B cell (primary cell): ENCODE measurements around the gene CPA5. TPM values are rescaled to one million over a fixed set of nuclear protein-coding genes. Genes with fewer than 3 reads are reported as not detected.

ENCODE experiments used
- ATAC-seq: fragments of 200-7000 bp; cut with Tn5 transposase; one replicate; pipeline ENCODE4 v1.10.0; 2021; ENCODE audit warnings: low read depth, mild to moderate bottlenecking, moderate number of reproducible peaks, moderate library complexity
- CTCF ChIA-PET: fragments of 350-600 bp; sonication (Branson Sonifier 250); formaldehyde crosslinking; loops from one replicate; lab custom pipeline; 2021; ENCODE audit warnings: antibody characterized with exemption, inconsistent platforms; lab: Charles Lee
- POLR2A ChIA-PET: fragments of 350-600 bp; sonication (Branson Sonifier 250); formaldehyde crosslinking; loops from one replicate; lab custom pipeline; 2021; ENCODE audit warnings: antibody characterized with exemption; lab: Charles Lee
- DNase-seq: peaks from one replicate; pipeline ENCODE4 v3.0.0; 2013
- H2AFZ ChIP-seq: 2 replicates; pipeline ENCODE4 v1.6.1; 2012; ENCODE audit warnings: mild to moderate bottlenecking, low read depth, low read length; ENCODE audit not compliant: insufficient read depth, poor library complexity, severe bottlenecking
- H3K27ac ChIP-seq, 2 donors: 1 replicate in 1 of 2; 2 replicates in 1 of 2; pipeline ENCODE4 v1.5.1; 2012 to 2013; ENCODE audit warnings: low read length in 2 of 2, mild to moderate bottlenecking in 2 of 2, moderate library complexity in 1 of 2
- H3K27me3 ChIP-seq, 4 experiments: fragments of 200-600 bp in 1 of 4; sonication (generic) in 1 of 4; replicated peaks in 1 of 4; 1 replicate in 2 of 4; 2 replicates in 2 of 4; pipeline versions ENCODE4 v1.6.1 to v1.7.0; 2013 to 2016; ENCODE audit warnings: low read length in 3 of 4, mild to moderate bottlenecking in 2 of 4, mixed read lengths in 1 of 4, moderate library complexity in 1 of 4; ENCODE audit not compliant: insufficient read depth in 4 of 4, control insufficient read depth in 3 of 4; ENCODE audit errors: control extremely low read depth in 1 of 4
- H3K36me3 ChIP-seq, 2 experiments: replicated peaks in 1 of 2; 1 replicate in 1 of 2; 2 replicates in 1 of 2; pipeline versions ENCODE4 v1.6.1 to v1.7.1; 2013; ENCODE audit warnings: low read length in 1 of 2; ENCODE audit not compliant: insufficient read depth in 2 of 2, control insufficient read depth in 1 of 2; ENCODE audit errors: control extremely low read depth in 1 of 2, extremely low read depth in 1 of 2
- H3K4me1 ChIP-seq, 2 donors: fragments of 200-600 bp in 1 of 2; sonication (generic) in 1 of 2; 1 replicate in 1 of 2; 2 replicates in 1 of 2; pipeline versions ENCODE4 v1.5.1 to v1.6.1; 2013 to 2017; ENCODE audit warnings: low read length in 2 of 2; ENCODE audit not compliant: control insufficient read depth in 2 of 2, insufficient read depth in 2 of 2
- H3K4me2 ChIP-seq: replicated peaks from 2 replicates; pipeline ENCODE3; 2012; ENCODE audit warnings: mild to moderate bottlenecking, low read depth, low read length; ENCODE audit not compliant: poor library complexity, severe bottlenecking
- H3K4me3 ChIP-seq, 5 experiments: fragments of 200-600 bp in 1 of 5; sonication (generic) in 1 of 5; 1 replicate in 3 of 5; 2 replicates in 2 of 5; pipeline versions ENCODE4 v1.5.1 to v1.7.0; 2011 to 2016; ENCODE audit warnings: low read length in 4 of 5, mild to moderate bottlenecking in 4 of 5, low read depth in 2 of 5, control low read depth in 1 of 5, moderate library complexity in 1 of 5; ENCODE audit not compliant: insufficient read depth in 1 of 5; ENCODE audit errors: control extremely low read depth in 1 of 5, extremely low read depth in 1 of 5
- H3K79me2 ChIP-seq: fragments of 200-600 bp; sonication (generic); one replicate; pipeline ENCODE4 v1.6.0; 2016; ENCODE audit warnings: low read length; ENCODE audit not compliant: control insufficient read depth, insufficient read depth
- H3K9ac ChIP-seq: fragments of 200-600 bp; sonication (generic); 2 replicates; pipeline ENCODE4 v1.6.1; 2017; ENCODE audit warnings: mild to moderate bottlenecking, low read length, moderate library complexity
- H3K9me3 ChIP-seq, 3 donors: one replicate each; pipeline versions ENCODE4 v1.6.1 to v1.7.1; 2013; ENCODE audit warnings: low read length in 2 of 3; ENCODE audit not compliant: control insufficient read depth in 2 of 3, insufficient read depth in 1 of 3; ENCODE audit errors: control extremely low read depth in 1 of 3
- H4K20me1 ChIP-seq: 2 replicates; pipeline ENCODE4 v1.6.0; 2012; ENCODE audit warnings: mild to moderate bottlenecking, low read length; ENCODE audit not compliant: insufficient read depth, control insufficient read depth, poor library complexity, severe bottlenecking
- H3K27ac Mint-ChIP-seq: one replicate; pipeline ENCODE4 v1.8.0; 2021; ENCODE audit warnings: mixed read lengths
- H3K27me3 Mint-ChIP-seq: one replicate; pipeline ENCODE4 v1.8.0; 2021; ENCODE audit warnings: mixed read lengths
- H3K4me1 Mint-ChIP-seq: one replicate; pipeline ENCODE4 v1.8.0; 2021; ENCODE audit warnings: mixed read lengths
- H3K4me3 Mint-ChIP-seq: one replicate; pipeline ENCODE4 v1.8.0; 2021; ENCODE audit warnings: mixed read lengths
- H3K9me3 Mint-ChIP-seq: one replicate; pipeline ENCODE4 v1.8.0; 2022; ENCODE audit warnings: mixed read lengths; ENCODE audit not compliant: insufficient read depth
- EZH2 ChIP-seq: IDR thresholded peaks from 2 replicates; pipeline ENCODE4 v1.6.1; 2012; ENCODE audit warnings: borderline replicate concordance, low read depth, mild to moderate bottlenecking, moderate library complexity, low read length; ENCODE audit not compliant: insufficient read depth, poor library complexity, severe bottlenecking
- whole genome bisulfite sequencing: methylation state at CpG from one replicate; pipeline ENCODE4 v1.1.5; 2013; ENCODE audit warnings: missing lambda C conversion rate; ENCODE audit not compliant: insufficient coverage; 5-methylcytosine and 5-hydroxymethylcytosine counted together
- intact Hi-C: fragments of 100-400 bp; cut with micrococcal nuclease; formaldehyde crosslinking; loops from one replicate; pipeline ENCODE4 v1.10.0; 2022
- polyA plus RNA-seq: library from polyadenylated mRNA; depleted of rRNA; stranded (reverse); fragments of >200 nt; gene quantifications from 2 replicates; pipeline ENCODE4 v1.2.3, GENCODE V29; 2012
- total RNA-seq, 2 donors: library from RNA; stranded (reverse); fragments of 120-200 nt in 1 of 2; gene quantifications; 1 replicate in 1 of 2; 2 replicates in 1 of 2; pipeline versions ENCODE4 v1.2.3 to v1.2.4, GENCODE V29; 2013 to 2022
- TF ChIP-seq, protein P1 (sequence below): fragments of 200-600 bp; IDR thresholded peaks from one replicate; pipeline ENCODE4 v1.8.0; 2022; ENCODE audit warnings: antibody characterized with exemption, mild to moderate bottlenecking

The CPA5 gene
- total and polyA plus RNA-seq, 2 donors (not counting 1 experiment from before 2014, with no cell fraction given): not detected

DNA sequence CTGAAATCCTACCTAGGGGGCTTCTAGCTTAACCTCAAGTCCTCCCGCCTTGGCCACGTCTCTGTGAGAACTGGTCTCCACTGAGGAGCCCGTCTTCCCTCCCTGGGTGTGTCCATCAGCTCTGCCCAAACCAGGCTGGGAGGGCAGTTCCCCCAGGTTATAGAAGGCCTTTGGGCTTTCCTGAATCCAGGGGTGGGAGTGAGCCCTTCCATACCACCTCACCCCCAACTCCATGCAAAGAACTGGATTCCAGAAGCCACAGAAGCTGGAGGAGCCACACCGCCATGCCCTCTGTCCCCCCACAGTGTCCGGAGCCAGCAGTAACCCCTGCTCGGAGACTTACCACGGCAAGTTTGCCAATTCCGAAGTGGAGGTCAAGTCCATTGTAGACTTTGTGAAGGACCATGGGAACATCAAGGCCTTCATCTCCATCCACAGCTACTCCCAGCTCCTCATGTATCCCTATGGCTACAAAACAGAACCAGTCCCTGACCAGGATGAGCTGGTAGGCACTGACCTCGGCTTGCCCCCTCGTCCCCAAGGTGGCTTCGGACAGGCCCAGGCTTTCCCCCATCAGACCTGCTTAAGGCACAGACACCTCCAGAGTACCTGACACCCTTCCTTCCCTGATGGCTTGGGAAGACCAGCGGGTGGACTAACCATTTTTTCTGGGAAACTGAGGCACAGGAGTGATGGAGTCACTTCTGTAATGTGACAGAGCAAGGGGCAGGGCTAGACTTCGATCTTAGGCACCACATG is 40.4 kb downstream of the CPA5 start:
- H3K9ac ChIP-seq: no peak overlapping the region
- 96% methylated on average over 13 of the region's 13 CpGs for WGBS
- H3K4me2 ChIP-seq: no peak overlapping the region
- Mint-ChIP-seq H3K9me3 (no peaks in the 10 kb centered on the region), H3K4me3 (no peak overlapping the region), H3K27me3 (no peaks in the 10 kb centered on the region), H3K27ac (no peak overlapping the region), H3K4me1 (no peaks in the 10 kb centered on the region)
- H4K20me1 ChIP-seq: no peaks in the 10 kb centered on the region
- H3K4me3 ChIP-seq: no peak overlapping the region
- no peaks in the 10 kb centered on the region for H3K4me1 ChIP-seq
- ATAC-seq (no peak), DNase-seq (no peak)
- no peak overlapping the region for H2AFZ ChIP-seq
- H3K9me3 ChIP-seq: peaks cover 0 to 7% (median 0%) of the 10 kb centered on the region in 3 donors
- no peaks in the 10 kb centered on the region for H3K79me2 ChIP-seq
- intact Hi-C loops: no loop called here
- no peak for TF ChIP-seq EZH2
- TF ChIP-seq, protein P1, sequence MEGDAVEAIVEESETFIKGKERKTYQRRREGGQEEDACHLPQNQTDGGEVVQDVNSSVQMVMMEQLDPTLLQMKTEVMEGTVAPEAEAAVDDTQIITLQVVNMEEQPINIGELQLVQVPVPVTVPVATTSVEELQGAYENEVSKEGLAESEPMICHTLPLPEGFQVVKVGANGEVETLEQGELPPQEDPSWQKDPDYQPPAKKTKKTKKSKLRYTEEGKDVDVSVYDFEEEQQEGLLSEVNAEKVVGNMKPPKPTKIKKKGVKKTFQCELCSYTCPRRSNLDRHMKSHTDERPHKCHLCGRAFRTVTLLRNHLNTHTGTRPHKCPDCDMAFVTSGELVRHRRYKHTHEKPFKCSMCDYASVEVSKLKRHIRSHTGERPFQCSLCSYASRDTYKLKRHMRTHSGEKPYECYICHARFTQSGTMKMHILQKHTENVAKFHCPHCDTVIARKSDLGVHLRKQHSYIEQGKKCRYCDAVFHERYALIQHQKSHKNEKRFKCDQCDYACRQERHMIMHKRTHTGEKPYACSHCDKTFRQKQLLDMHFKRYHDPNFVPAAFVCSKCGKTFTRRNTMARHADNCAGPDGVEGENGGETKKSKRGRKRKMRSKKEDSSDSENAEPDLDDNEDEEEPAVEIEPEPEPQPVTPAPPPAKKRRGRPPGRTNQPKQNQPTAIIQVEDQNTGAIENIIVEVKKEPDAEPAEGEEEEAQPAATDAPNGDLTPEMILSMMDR: no peak
- H3K27me3 ChIP-seq: no peaks in the 10 kb centered on the region
- H3K36me3 ChIP-seq: no peaks in the 10 kb centered on the region
- ChIA-PET CTCF (no interaction called here), POLR2A (no interaction called here)
- no peak overlapping the region for H3K27ac ChIP-seq

DNA sequence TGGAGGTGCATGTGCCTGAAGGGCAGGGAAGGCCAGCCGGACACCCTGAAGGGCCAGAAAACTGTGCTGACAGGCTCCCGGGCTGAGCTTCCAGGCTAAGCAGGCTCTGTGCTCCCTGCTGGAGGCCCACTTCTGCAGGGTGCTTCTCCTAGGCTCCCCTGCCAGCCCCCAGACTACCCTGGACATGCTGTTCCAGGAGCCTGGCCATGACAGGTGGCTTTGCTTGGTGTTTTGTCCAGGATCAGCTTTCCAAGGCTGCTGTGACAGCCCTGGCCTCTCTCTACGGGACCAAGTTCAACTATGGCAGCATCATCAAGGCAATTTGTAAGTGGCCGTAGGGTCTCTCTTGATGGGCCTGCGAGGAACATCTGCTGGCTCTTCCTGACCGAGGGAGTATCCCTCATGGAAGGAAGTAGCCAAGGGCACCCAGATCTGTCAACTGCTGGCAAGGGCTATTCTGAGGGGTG is 41.0 kb downstream of the CPA5 start:
- no peak overlapping the region for H3K9ac ChIP-seq
- H3K4me3 ChIP-seq: no peak overlapping the region
- H3K9me3 ChIP-seq: peaks cover 0 to 7% (median 0%) of the 10 kb centered on the region in 3 donors
- Mint-ChIP-seq H3K9me3 (no peaks in the 10 kb centered on the region), H3K4me3 (no peak overlapping the region), H3K27ac (no peak overlapping the region), H3K4me1 (no peaks in the 10 kb centered on the region), H3K27me3 (no peaks in the 10 kb centered on the region)
- no peaks in the 10 kb centered on the region for H3K36me3 ChIP-seq
- ChIA-PET CTCF (no interaction called here), POLR2A (no interaction called here)
- H3K79me2 ChIP-seq: no peaks in the 10 kb centered on the region
- H3K4me1 ChIP-seq: no peaks in the 10 kb centered on the region
- H2AFZ ChIP-seq: no peak overlapping the region
- H3K27ac ChIP-seq: no peak overlapping the region
- H4K20me1 ChIP-seq: no peaks in the 10 kb centered on the region
- ATAC-seq (no peak), DNase-seq (no peak)
- TF ChIP-seq, protein P1: no peak
- no peak for TF ChIP-seq EZH2
- no peaks in the 10 kb centered on the region for H3K27me3 ChIP-seq
- H3K4me2 ChIP-seq: no peak overlapping the region
- 98% methylated on average over 6 of the region's 6 CpGs for WGBS
- intact Hi-C loops: no loop called here
